HepG2 (cell line): ENCODE data around the gene ZKSCAN5. TPM values are rescaled to one million over a fixed set of nuclear protein-coding genes. Genes with fewer than 3 reads are reported as not detected.

Experiments used
- ATAC-seq: fragments of 200-7000 bp; cut with Tn5 transposase; 3 replicates; pipeline ENCODE4 v1.9.1; 2020; ENCODE audit warnings: mild to moderate bottlenecking, moderate library complexity
- Bru-seq: library from RNA; stranded (reverse); fragments of 400-500 nt; gene quantifications from one replicate; lab custom pipeline; 2021; lab: Mats Ljungman, UMichigan
- BruChase-seq, 2 experiments: library from RNA; stranded (reverse); fragments of 400-500 nt; gene quantifications; one replicate each; lab custom pipeline; 2021; lab: Mats Ljungman, UMichigan
- BruUV-seq: library from RNA; stranded (reverse); fragments of 400-500 nt; replicated peaks from 2 replicates; lab custom pipeline; 2021; lab: Mats Ljungman, UMichigan
- CTCF ChIA-PET: fragments of 300-600 bp; formaldehyde crosslinking; extraction: SDS; loops from one replicate; lab custom pipeline; 2021; ENCODE audit warnings: low total read pairs, inconsistent platforms, low intra/inter-chr PET ratio; lab: Yijun Ruan, JAX
- POLR2A ChIA-PET: fragments of 350-600 bp; sonication (Branson Sonifier 250); formaldehyde crosslinking; loops from one replicate; lab custom pipeline; 2020; ENCODE audit warnings: antibody characterized with exemption, inconsistent platforms; lab: Yijun Ruan, JAX
- DNase-seq: peaks from one replicate; pipeline ENCODE4 v3.0.0-alpha.2; 2015; ENCODE audit warnings: low spot score
- FAIRE-seq: peaks from 3 replicates; lab custom pipeline; 2011; peaks lifted over from hg19 to GRCh38; lab: Jason Lieb, UNC
- H2AFZ ChIP-seq: one replicate; pipeline ENCODE4 v1.6.1; 2011; ENCODE audit warnings: low read length, inconsistent platforms
- H3K27ac ChIP-seq: fragments of 300-600 bp; 3 replicates; pipeline ENCODE4 v1.8.0; 2011; ENCODE audit warnings: mixed run types, mild to moderate bottlenecking, mixed read lengths, low read length, inconsistent platforms; ENCODE audit not compliant: insufficient read depth; ENCODE audit errors: extremely low read length
- H3K27me3 ChIP-seq, 2 experiments: fragments of 200-600 bp in 1 of 2; 2 replicates in 1 of 2; 3 replicates in 1 of 2; pipeline versions ENCODE4 v1.6.0 to v1.8.0; 2011; ENCODE audit warnings: low read length in 2 of 2, mild to moderate bottlenecking in 2 of 2, moderate library complexity in 2 of 2, inconsistent platforms in 1 of 2; ENCODE audit not compliant: insufficient read depth in 2 of 2, control insufficient read depth in 1 of 2
- H3K36me3 ChIP-seq, 2 experiments: fragments of 200-600 bp in 1 of 2; replicated peaks in 1 of 2; 2 replicates in 1 of 2; 3 replicates in 1 of 2; pipeline versions ENCODE4 v1.5.1 to v1.8.0; 2011; ENCODE audit warnings: low read length in 2 of 2, inconsistent platforms in 1 of 2; ENCODE audit not compliant: insufficient read depth in 2 of 2, control insufficient read depth in 1 of 2
- H3K4me1 ChIP-seq: 2 replicates; pipeline ENCODE4 v1.5.1; 2012; ENCODE audit warnings: low read length, inconsistent platforms; ENCODE audit not compliant: insufficient read depth
- H3K4me2 ChIP-seq: 2 replicates; pipeline ENCODE4 v1.6.0; 2011; ENCODE audit warnings: low read depth, low read length, inconsistent platforms
- H3K4me3 ChIP-seq, 3 experiments: fragments of 200-600 bp in 1 of 3; sonication (generic), shearing (Covaris generic) in 1 of 3; replicated peaks in 1 of 3; 2 replicates each; pipeline ENCODE4 v1.5.1; 2011 to 2016; ENCODE audit warnings: low read length in 3 of 3, inconsistent platforms in 2 of 3, low read depth in 2 of 3, mild to moderate bottlenecking in 2 of 3, control low read depth in 1 of 3, mixed read lengths in 1 of 3; ENCODE audit not compliant: insufficient read depth in 1 of 3
- H3K79me2 ChIP-seq: one replicate; pipeline ENCODE4 v1.6.1; 2011; ENCODE audit warnings: low read length, inconsistent platforms; ENCODE audit not compliant: insufficient read depth
- H3K9ac ChIP-seq: 2 replicates; pipeline ENCODE4 v1.6.0; 2011; ENCODE audit warnings: mild to moderate bottlenecking, low read depth, low read length, inconsistent platforms; ENCODE audit not compliant: insufficient read depth
- H3K9me3 ChIP-seq: 2 replicates; pipeline ENCODE4 v1.5.1; 2012; ENCODE audit warnings: mild to moderate bottlenecking, low read length
- H4K20me1 ChIP-seq: 2 replicates; pipeline ENCODE4 v1.6.0; 2011; ENCODE audit warnings: inconsistent platforms, mild to moderate bottlenecking, low read length, moderate library complexity; ENCODE audit not compliant: insufficient read depth
- NFYB ChIP-seq: sonication (generic); formaldehyde crosslinking; IDR thresholded peaks from 2 replicates; pipeline ENCODE4 v1.4.0; 2020; ENCODE audit warnings: missing genetic modification reagents
- NFYC ChIP-seq: IDR thresholded peaks from 2 replicates; pipeline ENCODE4 v1.6.1; 2016; ENCODE audit warnings: missing genetic modification reagents, missing compliant biosample characterization
- RXRB ChIP-seq: IDR thresholded peaks from 2 replicates; pipeline ENCODE4 v1.6.1; 2016; ENCODE audit warnings: borderline replicate concordance, missing genetic modification reagents, missing compliant biosample characterization
- SRSF1 ChIP-seq: fragments of 200-400 bp; formaldehyde crosslinking; optimal IDR thresholded peaks from 2 replicates; pipeline ENCODE3; 2017; ENCODE audit warnings: mild to moderate bottlenecking, low read depth, low read length, moderate library complexity
- TGIF2 ChIP-seq: IDR thresholded peaks from 2 replicates; pipeline ENCODE4 v1.6.1; 2016; ENCODE audit warnings: control low read depth, missing compliant biosample characterization
- ZNF382 ChIP-seq: sonication (generic); formaldehyde crosslinking; IDR thresholded peaks from 2 replicates; pipeline ENCODE4 v1.5.0; 2020; ENCODE audit warnings: missing genetic modification reagents, mild to moderate bottlenecking, borderline replicate concordance
- ZNF772 ChIP-seq: sonication (generic); formaldehyde crosslinking; IDR thresholded peaks from 2 replicates; pipeline ENCODE4 v1.5.0; 2020; ENCODE audit warnings: mild to moderate bottlenecking, missing genetic modification reagents
- ZNF776 ChIP-seq: sonication (generic); formaldehyde crosslinking; IDR thresholded peaks from 2 replicates; pipeline ENCODE4 v1.4.0; 2020; ENCODE audit warnings: mild to moderate bottlenecking, missing genetic modification reagents
- ZNF883 ChIP-seq: sonication (generic); formaldehyde crosslinking; IDR thresholded peaks from 2 replicates; pipeline ENCODE4 v1.5.1; 2020; ENCODE audit warnings: mild to moderate bottlenecking, missing genetic modification reagents; ENCODE audit errors: not compliant biosample characterization
- WGBS: methylation state at CpG from one replicate; pipeline ENCODE4 v1.1.6; 2017; ENCODE audit warnings: low lambda C conversion rate; 5-methylcytosine and 5-hydroxymethylcytosine counted together
- in situ Hi-C: cut with HindIII; loops from 2 replicates; pipeline ENCODE4 v1.10.0; 2017; ENCODE audit warnings: low pct_unique_long_range_greater_than_20kb; ENCODE audit not compliant: extremely low pct_ligation_motif_present
- intact Hi-C: fragments of 100-400 bp; cut with micrococcal nuclease; formaldehyde crosslinking; loops from one replicate; pipeline ENCODE4 v1.10.0; 2022; ENCODE audit not compliant: unreplicated experiment
- long read RNA-seq, 2 experiments: library from RNA in 1 of 2; library from polyadenylated mRNA in 1 of 2; stranded (forward) in 1 of 2; unstranded in 1 of 2; transcript quantifications; one replicate each; pipeline ENCODE4 v2.0.0, GENCODE V29; 2019 to 2022
- polyA minus RNA-seq, 3 experiments: library from RNA; depleted of rRNA, polyadenylated mRNA; stranded (reverse); fragments of >200 nt; gene quantifications; 2 replicates each; pipeline ENCODE4 v1.2.3, GENCODE V29; 2011; ENCODE audit warnings: low replicate concordance in 1 of 3
- polyA plus RNA-seq, 8 experiments: library from polyadenylated mRNA; depleted of rRNA in 3 of 8; stranded (reverse) in 7 of 8; unstranded in 1 of 8; fragments of >200 nt; fragmentation: Illumina TruSeq in 4 of 8; extraction: Trizol in 4 of 8; gene quantifications; 2 replicates each; pipeline versions ENCODE4 v1.2.1 to v1.2.3, GENCODE V29; 2011 to 2016; ENCODE audit warnings: low read depth in 4 of 8, missing spikeins in 1 of 8, mixed read lengths in 1 of 8; ENCODE audit not compliant: insufficient read depth in 1 of 8
- total RNA-seq, 5 experiments: library from RNA; depleted of rRNA; stranded (reverse); fragments of >200 nt; fragmentation: Illumina TruSeq; extraction: Trizol; gene quantifications; 2 replicates each; pipeline ENCODE4 v1.2.3, GENCODE V29; 2016; ENCODE audit warnings: low read depth in 1 of 5
- TF ChIP-seq, protein P1 (sequence below): IDR thresholded peaks from 2 replicates; pipeline ENCODE4 v1.6.1; 2016; ENCODE audit warnings: low read depth, borderline replicate concordance
- TF ChIP-seq, protein P2 (sequence below): sonication (generic); formaldehyde crosslinking; IDR thresholded peaks from 2 replicates; pipeline ENCODE4; 2020; ENCODE audit warnings: missing genetic modification reagents, mild to moderate bottlenecking, borderline replicate concordance
- TF ChIP-seq, protein P3 (sequence below): IDR thresholded peaks from 2 replicates; pipeline ENCODE4 v1.6.1; 2016; ENCODE audit warnings: low read depth, control low read depth

ZKSCAN5 gene
- 11.7 and 14.4 TPM in 2 replicates for total RNA-seq (2016; rRNA removed; fragmentation: Illumina TruSeq; extraction: Trizol)
- total RNA-seq (2016; cell fraction: cytosol; rRNA removed; fragmentation: Illumina TruSeq; extraction: Trizol; ENCODE audit: low read depth): 2.1 and 2.3 TPM in 2 replicates
- total RNA-seq (2016; cell fraction: insoluble cytoplasmic fraction; rRNA removed; fragmentation: Illumina TruSeq; extraction: Trizol): 11.7 and 14.5 TPM in 2 replicates
- total RNA-seq (2016; cell fraction: membrane; rRNA removed; fragmentation: Illumina TruSeq; extraction: Trizol): 7.0 and 7.8 TPM in 2 replicates
- 7.9 and 10.0 TPM in 2 replicates for total RNA-seq (2016; cell fraction: nucleus; rRNA removed; fragmentation: Illumina TruSeq; extraction: Trizol)
- 5.2 and 5.5 TPM in 2 replicates for polyA plus RNA-seq (2011; rRNA removed)
- 3.4 and 4.6 TPM in 2 replicates for polyA plus RNA-seq (2011; cell fraction: cytosol; rRNA removed)
- polyA plus RNA-seq (2011; cell fraction: nucleus; rRNA removed): 4.1 and 5.2 TPM in 2 replicates
- polyA plus RNA-seq (2012): 5.5 and 5.7 TPM in 2 replicates
- polyA plus RNA-seq (2016; cell fraction: cytosol; fragmentation: Illumina TruSeq; extraction: Trizol; ENCODE audit: low read depth): 1.1 TPM in 2 replicates
- polyA plus RNA-seq (2016; cell fraction: insoluble cytoplasmic fraction; fragmentation: Illumina TruSeq; extraction: Trizol; ENCODE audit: low read depth): 11.4 and 12.4 TPM in 2 replicates
- polyA plus RNA-seq (2016; cell fraction: membrane; fragmentation: Illumina TruSeq; extraction: Trizol; ENCODE audit: low read depth): 3.6 and 3.8 TPM in 2 replicates
- 12.5 and 12.6 TPM in 2 replicates for polyA plus RNA-seq (2016; cell fraction: nucleus; fragmentation: Illumina TruSeq; extraction: Trizol; ENCODE audit: insufficient read depth, low read depth)
- 10.3 and 16.0 TPM in 2 replicates for polyA minus RNA-seq (2011; rRNA and poly(A)+ RNA removed; ENCODE audit: low replicate concordance)
- polyA minus RNA-seq (2011; cell fraction: cytosol; rRNA and poly(A)+ RNA removed): 6.9 and 7.2 TPM in 2 replicates
- polyA minus RNA-seq (2011; cell fraction: nucleus; rRNA and poly(A)+ RNA removed): 13.4 and 16.0 TPM in 2 replicates
- Bru-seq, nascent RNA: percentile 58 among the genes with signal in this experiment
- BruChase-seq, experiment 1, labeled RNA remaining after a 6-hour chase: percentile 64 among the genes with signal in this experiment
- BruChase-seq, experiment 2, labeled RNA remaining after a 2-hour chase: percentile 68 among the genes with signal in this experiment
- long read RNA-seq, experiment 1, partial matches to known transcripts: 2 of 3 reads
- long read RNA-seq, experiment 1, other reads (novel, unspliced or antisense): 1 of 3 reads
- long read RNA-seq, experiment 2, full-length matches to known transcripts: 4 of 29 reads
- long read RNA-seq, experiment 2, partial matches to known transcripts: 9 of 29 reads
- long read RNA-seq, experiment 2, other reads (novel, unspliced or antisense): 16 of 29 reads

DNA sequence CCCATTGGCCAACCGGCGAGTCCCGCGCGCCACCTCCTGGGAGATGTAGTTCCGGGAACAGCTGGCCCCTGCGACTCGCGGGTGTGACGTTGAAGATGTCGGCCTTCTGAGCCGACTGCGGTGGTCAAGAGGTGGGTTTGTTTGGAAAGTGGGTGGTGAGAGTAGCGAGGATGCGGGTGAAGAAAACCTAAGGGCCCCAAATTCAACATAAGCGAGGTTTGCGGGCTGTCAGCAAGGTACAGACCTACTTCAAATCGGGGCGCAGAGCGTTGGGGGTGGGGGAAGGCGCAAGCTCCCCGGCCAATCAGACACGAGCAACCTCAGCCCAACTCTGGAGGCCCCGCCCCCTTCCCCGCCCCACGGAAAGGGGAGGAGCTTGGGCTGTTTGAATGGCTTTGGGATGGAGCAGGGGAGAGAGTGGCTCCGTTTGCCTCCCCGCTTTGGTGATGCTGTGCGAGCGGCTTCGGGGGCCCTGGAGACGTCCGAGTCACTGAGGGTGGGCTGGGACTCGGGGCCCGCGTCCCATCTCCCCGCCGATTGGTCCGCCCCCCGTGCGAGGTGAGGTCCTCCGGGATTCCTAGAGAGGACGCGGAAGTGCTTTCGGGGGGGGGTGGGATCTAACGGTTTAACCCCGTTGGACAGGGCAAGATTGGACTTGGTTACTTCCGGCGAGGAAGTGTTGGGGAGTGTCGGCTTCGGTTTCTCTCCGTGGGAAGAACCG lies at the start of gene ZKSCAN5:
Gene ZKSCAN5 (plus strand): TSS at position 60 of the 721 bp plus-strand sequence. CDS start 1,383 bp downstream, outside the sequence.
- in situ Hi-C loops (no loop called here), intact Hi-C loops (loop anchor here (5.0 kb wide), 1 partner anchor 53 kb away; the partner anchor contains the start of gene ZNF655)
- 0% methylated on average over 4 of the region's 53 CpGs for WGBS
- Histone ChIP-seq H3K36me3 (0 out of 5 replicates have a peak, but pooled peaks cover 0 to 1% of the 10 kb centered on the region in 2 experiments), H3K27ac (peak within 1 kb of the TSS; percentile 76), H3K4me3 (peak within 1 kb of the TSS; percentile 87 to 94 (median 88)), H3K9ac (peak within 1 kb of the TSS; percentile 80), H2AFZ (peak within 1 kb of the TSS; percentile 72), H4K20me1 (0 out of 2 replicates have a peak, but pooled peaks cover 3% of the 10 kb centered on the region), H3K4me1 (peaks cover 25% of the 10 kb centered on the region), H3K79me2 (peaks cover 36% of the 10 kb centered on the region), H3K9me3 (no peaks in the 10 kb centered on the region), H3K4me2 (peak within 1 kb of the TSS; percentile 93), H3K27me3 (no peaks in the 10 kb centered on the region; a peak in 1 of 5 replicates)
- FAIRE-seq: peak; percentile 90
- BruUV-seq: no TSS peak
- POLR2A ChIA-PET: interaction anchor here (0.7 to 2.0 kb wide), 18 partner anchors 13 to 297 kb away, joined by 3 to 42 read pairs (median 6); partner anchors contain the start of genes ATP5MF, BUD31, FAM200A and KPNA7
- ATAC-seq: peak; percentile 81
- DNase-seq: peak; percentile 90
- CTCF ChIA-PET: no interaction called here
- TF ChIP-seq RXRB (CRISPR knock-in tag) (0 out of 2 replicates have a peak, but pooled peaks have one; percentile 11), NFYC (CRISPR knock-in tag) (peak; percentile 94), SRSF1 (peak; percentile 90), ZNF382 (CRISPR knock-in tag) (no peak), TGIF2 (CRISPR knock-in tag) (0 out of 2 replicates have a peak, but pooled peaks have one; percentile 62), ZNF883 (peak; percentile 67), ZNF776 (CRISPR knock-in tag) (peak; percentile 74; the same call in 1 of the 2 replicates), ZNF772 (peak; percentile 75; the same call in 1 of the 2 replicates), NFYB (CRISPR knock-in tag) (peak; percentile 91)
- TF ChIP-seq, protein P1, sequence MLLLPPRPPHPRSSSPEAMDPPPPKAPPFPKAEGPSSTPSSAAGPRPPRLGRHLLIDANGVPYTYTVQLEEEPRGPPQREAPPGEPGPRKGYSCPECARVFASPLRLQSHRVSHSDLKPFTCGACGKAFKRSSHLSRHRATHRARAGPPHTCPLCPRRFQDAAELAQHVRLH (CRISPR knock-in tag): peak; percentile 42; the same call in 1 of the 2 replicates
- TF ChIP-seq, protein P2, sequence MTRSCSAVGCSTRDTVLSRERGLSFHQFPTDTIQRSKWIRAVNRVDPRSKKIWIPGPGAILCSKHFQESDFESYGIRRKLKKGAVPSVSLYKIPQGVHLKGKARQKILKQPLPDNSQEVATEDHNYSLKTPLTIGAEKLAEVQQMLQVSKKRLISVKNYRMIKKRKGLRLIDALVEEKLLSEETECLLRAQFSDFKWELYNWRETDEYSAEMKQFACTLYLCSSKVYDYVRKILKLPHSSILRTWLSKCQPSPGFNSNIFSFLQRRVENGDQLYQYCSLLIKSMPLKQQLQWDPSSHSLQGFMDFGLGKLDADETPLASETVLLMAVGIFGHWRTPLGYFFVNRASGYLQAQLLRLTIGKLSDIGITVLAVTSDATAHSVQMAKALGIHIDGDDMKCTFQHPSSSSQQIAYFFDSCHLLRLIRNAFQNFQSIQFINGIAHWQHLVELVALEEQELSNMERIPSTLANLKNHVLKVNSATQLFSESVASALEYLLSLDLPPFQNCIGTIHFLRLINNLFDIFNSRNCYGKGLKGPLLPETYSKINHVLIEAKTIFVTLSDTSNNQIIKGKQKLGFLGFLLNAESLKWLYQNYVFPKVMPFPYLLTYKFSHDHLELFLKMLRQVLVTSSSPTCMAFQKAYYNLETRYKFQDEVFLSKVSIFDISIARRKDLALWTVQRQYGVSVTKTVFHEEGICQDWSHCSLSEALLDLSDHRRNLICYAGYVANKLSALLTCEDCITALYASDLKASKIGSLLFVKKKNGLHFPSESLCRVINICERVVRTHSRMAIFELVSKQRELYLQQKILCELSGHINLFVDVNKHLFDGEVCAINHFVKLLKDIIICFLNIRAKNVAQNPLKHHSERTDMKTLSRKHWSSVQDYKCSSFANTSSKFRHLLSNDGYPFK: peak; percentile 72; the same call in 1 of the 2 replicates
- TF ChIP-seq, protein P3, sequence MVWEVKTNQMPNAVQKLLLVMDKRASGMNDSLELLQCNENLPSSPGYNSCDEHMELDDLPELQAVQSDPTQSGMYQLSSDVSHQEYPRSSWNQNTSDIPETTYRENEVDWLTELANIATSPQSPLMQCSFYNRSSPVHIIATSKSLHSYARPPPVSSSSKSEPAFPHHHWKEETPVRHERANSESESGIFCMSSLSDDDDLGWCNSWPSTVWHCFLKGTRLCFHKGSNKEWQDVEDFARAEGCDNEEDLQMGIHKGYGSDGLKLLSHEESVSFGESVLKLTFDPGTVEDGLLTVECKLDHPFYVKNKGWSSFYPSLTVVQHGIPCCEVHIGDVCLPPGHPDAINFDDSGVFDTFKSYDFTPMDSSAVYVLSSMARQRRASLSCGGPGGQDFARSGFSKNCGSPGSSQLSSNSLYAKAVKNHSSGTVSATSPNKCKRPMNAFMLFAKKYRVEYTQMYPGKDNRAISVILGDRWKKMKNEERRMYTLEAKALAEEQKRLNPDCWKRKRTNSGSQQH (CRISPR knock-in tag): peak; percentile 84
